A673 (cell line): ENCODE data around the gene SOX5.

Experiments
- EZH2 ChIP-seq: fragments of 200-600 bp; sonication (generic); IDR thresholded peaks from 2 replicates; pipeline ENCODE4 v1.6.1; 2017; ENCODE audit warnings: borderline replicate concordance, low read depth, mild to moderate bottlenecking, mixed read lengths, antibody characterized with exemption, low read length; ENCODE audit not compliant: poor library complexity, severe bottlenecking
- TF ChIP-seq, protein P1 (sequence below): fragments of 300-800, 200-600 bp; sonication (generic); conservative IDR thresholded peaks from 2 replicates; pipeline ENCODE4 v1.5.1; 2017; ENCODE audit warnings: low read depth, mild to moderate bottlenecking, antibody characterized with exemption, low read length, moderate library complexity, mixed read lengths

DNA sequence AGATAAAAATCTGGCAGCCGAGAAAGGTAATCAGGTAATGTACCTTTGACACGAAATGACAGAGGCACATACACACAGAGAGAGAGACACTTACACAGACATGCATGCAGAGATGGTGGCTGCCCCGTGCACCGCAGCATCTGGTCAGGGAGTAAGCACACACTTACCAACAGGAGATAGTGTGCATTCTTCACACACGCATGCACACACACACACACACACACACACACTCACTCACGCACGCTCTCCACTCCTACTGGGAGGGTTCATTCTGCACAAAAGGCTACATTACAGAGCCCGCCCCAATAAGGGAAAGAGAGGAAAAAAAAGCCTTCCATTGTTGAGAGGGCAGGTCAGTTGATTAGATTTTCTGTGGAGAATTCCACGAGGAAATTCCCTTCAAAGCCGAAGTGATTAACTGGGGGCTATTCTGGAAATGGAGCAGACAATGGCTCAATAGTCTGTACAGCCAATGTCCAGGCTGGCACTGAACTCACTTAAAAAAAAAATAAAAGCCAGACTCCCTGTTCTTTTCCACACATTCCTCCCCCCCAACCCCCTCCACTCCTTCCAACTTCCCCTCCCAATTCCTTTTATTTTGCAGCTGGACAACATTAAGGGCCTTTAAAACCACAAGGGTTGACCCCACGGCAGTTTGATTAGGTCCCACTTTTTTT is 1.4 kb upstream of the SOX5 start:
- TF ChIP-seq, protein P1, sequence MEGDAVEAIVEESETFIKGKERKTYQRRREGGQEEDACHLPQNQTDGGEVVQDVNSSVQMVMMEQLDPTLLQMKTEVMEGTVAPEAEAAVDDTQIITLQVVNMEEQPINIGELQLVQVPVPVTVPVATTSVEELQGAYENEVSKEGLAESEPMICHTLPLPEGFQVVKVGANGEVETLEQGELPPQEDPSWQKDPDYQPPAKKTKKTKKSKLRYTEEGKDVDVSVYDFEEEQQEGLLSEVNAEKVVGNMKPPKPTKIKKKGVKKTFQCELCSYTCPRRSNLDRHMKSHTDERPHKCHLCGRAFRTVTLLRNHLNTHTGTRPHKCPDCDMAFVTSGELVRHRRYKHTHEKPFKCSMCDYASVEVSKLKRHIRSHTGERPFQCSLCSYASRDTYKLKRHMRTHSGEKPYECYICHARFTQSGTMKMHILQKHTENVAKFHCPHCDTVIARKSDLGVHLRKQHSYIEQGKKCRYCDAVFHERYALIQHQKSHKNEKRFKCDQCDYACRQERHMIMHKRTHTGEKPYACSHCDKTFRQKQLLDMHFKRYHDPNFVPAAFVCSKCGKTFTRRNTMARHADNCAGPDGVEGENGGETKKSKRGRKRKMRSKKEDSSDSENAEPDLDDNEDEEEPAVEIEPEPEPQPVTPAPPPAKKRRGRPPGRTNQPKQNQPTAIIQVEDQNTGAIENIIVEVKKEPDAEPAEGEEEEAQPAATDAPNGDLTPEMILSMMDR, result no peak
- TF ChIP-seq EZH2, result no peak
